Spleen (tissue), 11 donors: ENCODE measurements around the gene LCP2. TPM values are rescaled to one million over a fixed set of nuclear protein-coding genes. Genes with fewer than 3 reads are reported as not detected.

ENCODE experiments used
- DNase-seq: peaks from one replicate; pipeline ENCODE4 v3.0.0-alpha.2; 2020
- H3K27ac ChIP-seq, 8 donors: fragments of 200-600 bp; sonication (generic) in 7 of 8; 1 replicate in 4 of 8; 2 replicates in 4 of 8; pipeline versions ENCODE4 v1.5.0 to v1.8.0; 2016 to 2021; ENCODE audit warnings: inconsistent platforms in 4 of 8, mild to moderate bottlenecking in 4 of 8, moderate library complexity in 1 of 8
- H3K27me3 ChIP-seq, 7 donors: fragments of 200-600 bp; sonication (generic) in 6 of 7; replicated peaks in 1 of 7; 1 replicate in 4 of 7; 2 replicates in 3 of 7; pipeline versions ENCODE4 v1.5.0 to v1.8.0; 2016 to 2021; ENCODE audit warnings: inconsistent platforms in 3 of 7, mild to moderate bottlenecking in 1 of 7
- H3K36me3 ChIP-seq, 6 donors: fragments of 200-600 bp; sonication (generic) in 5 of 6; 1 replicate in 4 of 6; 2 replicates in 2 of 6; pipeline versions ENCODE4 v1.5.0 to v1.8.0; 2016 to 2021; ENCODE audit warnings: inconsistent platforms in 2 of 6
- H3K4me1 ChIP-seq, 6 donors: fragments of 200-600 bp; sonication (generic) in 5 of 6; 1 replicate in 3 of 6; 2 replicates in 3 of 6; pipeline versions ENCODE4 v1.5.0 to v1.8.0; 2016 to 2021; ENCODE audit warnings: inconsistent platforms in 3 of 6
- H3K4me3 ChIP-seq, 8 donors: fragments of 200-600 bp; sonication (generic) in 7 of 8; 1 replicate in 4 of 8; 2 replicates in 4 of 8; pipeline versions ENCODE4 v1.5.0 to v1.8.0; 2016 to 2021; ENCODE audit warnings: inconsistent platforms in 4 of 8, mild to moderate bottlenecking in 4 of 8, moderate library complexity in 2 of 8
- H3K9me3 ChIP-seq, 8 donors: fragments of 200-600 bp; sonication (generic) in 7 of 8; 1 replicate in 4 of 8; 2 replicates in 4 of 8; pipeline versions ENCODE4 v1.5.0 to v1.8.0; 2016 to 2021; ENCODE audit warnings: inconsistent platforms in 4 of 8
- POLR2A ChIP-seq, 3 donors: fragments of 450-650 bp; IDR thresholded peaks; one replicate each; pipeline ENCODE4 v1.5.1; 2017; ENCODE audit warnings: antibody characterized with exemption in 3 of 3, mild to moderate bottlenecking in 1 of 3
- POLR2AphosphoS5 ChIP-seq, 3 donors: sonication (generic); formaldehyde crosslinking; IDR thresholded peaks; one replicate each; pipeline ENCODE4 v1.5.1; 2017; ENCODE audit warnings: antibody characterized with exemption in 3 of 3
- WGBS, 5 donors: extraction: QIAGEN DNeasy Blood & Tissue Kit in 3 of 5; methylation state at CpG; one replicate each; pipeline versions ENCODE4 v1.1.5 to v1.1.7; 2013 to 2018; 5-methylcytosine and 5-hydroxymethylcytosine counted together
- intact Hi-C: fragments of 100-400 bp; cut with DNase I; formaldehyde crosslinking; loops from one replicate; pipeline ENCODE4 v1.15.0; 2023; ENCODE audit warnings: low total_unique reads
- polyA plus RNA-seq, 3 donors: library from polyadenylated mRNA; stranded (reverse); fragments of 200-250 nt; gene quantifications; one replicate each; pipeline ENCODE4 v1.2.1, GENCODE V29; 2013
- total RNA-seq, 7 donors: library from RNA; depleted of rRNA in 3 of 7; stranded (reverse); fragments of >200 nt in 3 of 7; fragmentation: NEBNext Ultra II Directional in 4 of 7; extraction: Animal tissue kit (Norgen Biotek cat#: 25700) in 4 of 7; gene quantifications; one replicate each; pipeline versions ENCODE4 v1.1.0 to v1.2.1, GENCODE V29; 2016 to 2021
- TF ChIP-seq, protein P1 (sequence below), 11 experiments: fragments of 200-600 bp in 7 of 11; fragments of 450-650 bp in 4 of 11; sonication (generic) in 4 of 11; IDR thresholded peaks in 8 of 11; conservative IDR thresholded peaks in 3 of 11; 1 replicate in 7 of 11; 2 replicates in 4 of 11; pipeline versions ENCODE4 v1.4.0 to v1.8.0; 2016 to 2021; ENCODE audit warnings: antibody characterized with exemption in 11 of 11, inconsistent platforms in 4 of 11, mild to moderate bottlenecking in 1 of 11
- donor health status: healthy with polysubstance abuse.
- donor health status: DM: no; HTN: no; CAD: no; lungs with moderate emphysema.
- donor health status: DM: no; HTN: no; CAD: no.
- donor health status: Bipolar disorder and iron deficiency.
- donor health status: healthy.
- donor health status: DM: no; HTN: no; CAD: no.
- donor health status: DM: yes; HTN: yes; CAD: no.

Gene LCP2
- total and polyA plus RNA-seq, 10 donors, result 28.3 to 272 (median 214) TPM

DNA sequence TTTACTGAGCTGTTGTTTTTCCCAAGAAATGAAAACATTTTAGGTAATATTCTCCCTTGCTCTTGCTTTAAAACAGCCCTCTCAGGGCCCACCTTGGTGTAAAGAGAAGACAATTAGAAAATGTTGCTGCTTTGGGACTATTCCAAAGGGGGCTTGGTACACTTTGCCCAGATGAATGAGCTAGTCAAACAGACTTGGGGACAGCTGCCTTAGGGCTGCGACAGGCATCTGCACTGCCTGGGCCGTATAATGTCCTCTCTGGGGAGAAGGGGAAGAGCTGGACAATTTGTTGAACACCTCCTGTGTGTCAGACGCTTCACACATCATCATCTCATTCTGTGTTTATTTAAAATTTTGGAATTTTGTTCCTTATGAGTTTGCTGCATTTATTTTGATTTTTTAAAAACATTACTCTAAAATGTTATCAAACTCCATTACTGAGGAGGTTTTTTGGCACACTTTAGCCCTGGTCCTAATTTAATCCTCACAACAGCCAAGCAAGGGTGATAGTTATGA lies 36.0 kb downstream of the LCP2 start:
- DNase-seq, result no peak
- TF ChIP-seq, protein P1, sequence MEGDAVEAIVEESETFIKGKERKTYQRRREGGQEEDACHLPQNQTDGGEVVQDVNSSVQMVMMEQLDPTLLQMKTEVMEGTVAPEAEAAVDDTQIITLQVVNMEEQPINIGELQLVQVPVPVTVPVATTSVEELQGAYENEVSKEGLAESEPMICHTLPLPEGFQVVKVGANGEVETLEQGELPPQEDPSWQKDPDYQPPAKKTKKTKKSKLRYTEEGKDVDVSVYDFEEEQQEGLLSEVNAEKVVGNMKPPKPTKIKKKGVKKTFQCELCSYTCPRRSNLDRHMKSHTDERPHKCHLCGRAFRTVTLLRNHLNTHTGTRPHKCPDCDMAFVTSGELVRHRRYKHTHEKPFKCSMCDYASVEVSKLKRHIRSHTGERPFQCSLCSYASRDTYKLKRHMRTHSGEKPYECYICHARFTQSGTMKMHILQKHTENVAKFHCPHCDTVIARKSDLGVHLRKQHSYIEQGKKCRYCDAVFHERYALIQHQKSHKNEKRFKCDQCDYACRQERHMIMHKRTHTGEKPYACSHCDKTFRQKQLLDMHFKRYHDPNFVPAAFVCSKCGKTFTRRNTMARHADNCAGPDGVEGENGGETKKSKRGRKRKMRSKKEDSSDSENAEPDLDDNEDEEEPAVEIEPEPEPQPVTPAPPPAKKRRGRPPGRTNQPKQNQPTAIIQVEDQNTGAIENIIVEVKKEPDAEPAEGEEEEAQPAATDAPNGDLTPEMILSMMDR (IDR thresholded peaks at IDR 0.05 in 8 of 11, conservative IDR thresholded peaks at IDR 0.05 in 3 of 11), result no peak
- TF ChIP-seq POLR2AphosphoS5 (IDR thresholded peaks at IDR 0.05), result no peak
- TF ChIP-seq POLR2A (IDR thresholded peaks at IDR 0.05), result no peak

DNA sequence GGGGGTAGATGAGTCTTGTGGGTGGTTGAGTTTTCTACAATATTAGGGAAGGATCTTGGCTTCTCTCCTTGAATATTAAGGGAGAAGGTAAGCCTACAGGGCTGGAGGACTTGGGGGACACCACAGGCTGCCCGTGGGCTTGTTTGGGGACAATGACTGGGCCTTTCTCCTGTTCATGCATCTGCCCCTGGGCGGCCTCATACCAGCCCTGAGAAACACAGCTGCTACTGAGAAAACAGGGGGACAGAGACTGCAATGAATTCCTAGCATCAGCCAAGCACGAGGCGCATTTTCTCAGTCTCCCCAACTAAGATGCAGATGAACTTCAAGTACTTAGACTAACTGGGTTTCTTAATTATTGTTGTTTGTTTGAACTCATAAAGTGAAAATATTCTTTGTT lies 40.2 kb downstream of the LCP2 start:
- peaks cover 2 to 85% (median 39%) of the 10 kb centered on the region in 6 donors for H3K4me1 ChIP-seq
- 91 to 100% (median 94%) methylated on average over 4 of the region's 4 CpGs for WGBS, 5 donors
- no peaks in the 10 kb centered on the region for H3K9me3 ChIP-seq
- TF ChIP-seq POLR2AphosphoS5 (IDR thresholded peaks at IDR 0.05) (no peak), POLR2A (IDR thresholded peaks at IDR 0.05) (no peak)
- TF ChIP-seq, protein P1 (IDR thresholded peaks at IDR 0.05 in 8 of 11, conservative IDR thresholded peaks at IDR 0.05 in 3 of 11), result no peak
- H3K27ac ChIP-seq, result peak overlapping the region in 3 of 8 donors; percentile 1 to 34 (median 23)
- H3K4me3 ChIP-seq, result no peak overlapping the region
- H3K27me3 ChIP-seq, result no peaks in the 10 kb centered on the region
- intact Hi-C loops, result no loop called here
- H3K36me3 ChIP-seq, result peaks cover 4 to 100% (median 77%) of the 10 kb centered on the region in 6 donors
- DNase-seq, result no peak

More for the DNA sequence above, 36.0 kb downstream of the LCP2 start:
- no peaks in the 10 kb centered on the region for H3K9me3 ChIP-seq
- WGBS, 5 donors, result 83 to 94% (median 88%) methylated on average over 3 of the region's 3 CpGs
- H3K36me3 ChIP-seq, result peaks cover 4 to 100% (median 64%) of the 10 kb centered on the region in 6 donors
- peak overlapping the region in 4 of 8 donors; percentile 31 to 99 (median 68) for H3K27ac ChIP-seq
- intact Hi-C loops, result no loop called here
- H3K27me3 ChIP-seq, result no peaks in the 10 kb centered on the region
- peaks cover 5 to 85% (median 36%) of the 10 kb centered on the region in 6 donors for H3K4me1 ChIP-seq
- no peak overlapping the region for H3K4me3 ChIP-seq

- peaks cover 2 to 84% (median 32%) of the 10 kb centered on the region in 6 donors for H3K4me1 ChIP-seq
- DNase-seq, result no peak
- no peak overlapping the region for H3K4me3 ChIP-seq
- intact Hi-C loops, result no loop called here
- H3K9me3 ChIP-seq, result no peaks in the 10 kb centered on the region
- H3K27ac ChIP-seq, result peak overlapping the region in 3 of 8 donors; percentile 1 to 34 (median 23)
- H3K36me3 ChIP-seq, result peaks cover 4 to 100% (median 79%) of the 10 kb centered on the region in 6 donors
- 88 to 100% (median 91%) methylated on average over 1 of the region's 1 CpG for WGBS, 5 donors
- TF ChIP-seq POLR2A (IDR thresholded peaks at IDR 0.05) (no peak), POLR2AphosphoS5 (IDR thresholded peaks at IDR 0.05) (no peak)
- TF ChIP-seq, protein P1 (IDR thresholded peaks at IDR 0.05 in 8 of 11, conservative IDR thresholded peaks at IDR 0.05 in 3 of 11), result no peak
- no peaks in the 10 kb centered on the region for H3K27me3 ChIP-seq
Measured at GRCh38 chr5:170256571-170256970, 41.0 kb downstream of the LCP2 start.

DNA sequence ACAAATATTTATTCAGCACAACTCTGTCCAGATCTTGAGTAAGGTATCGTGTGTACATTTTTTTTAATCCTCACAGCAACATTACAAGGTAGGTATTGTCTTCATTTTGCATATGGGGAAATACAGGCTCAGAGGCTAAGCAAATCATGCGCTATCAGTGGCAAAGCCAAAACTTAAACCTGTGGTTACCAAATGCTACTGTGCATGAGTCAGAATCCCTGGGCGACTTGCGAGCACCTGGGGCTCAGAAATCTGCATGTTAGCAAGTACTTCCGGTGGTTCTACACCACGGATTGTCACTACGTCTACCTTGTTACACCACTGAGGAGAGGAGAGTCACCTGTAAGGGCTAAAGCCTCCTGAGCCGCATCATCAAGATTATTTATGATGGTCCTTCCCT lies 43.5 kb downstream of the LCP2 start:
- intact Hi-C loops, result no loop called here
- TF ChIP-seq POLR2A (IDR thresholded peaks at IDR 0.05) (no peak), POLR2AphosphoS5 (IDR thresholded peaks at IDR 0.05) (peak in 1 of 3 donors; percentile 69)
- H3K36me3 ChIP-seq, result peaks cover 0 to 100% (median 84%) of the 10 kb centered on the region in 6 donors
- peaks cover 2 to 83% (median 32%) of the 10 kb centered on the region in 6 donors for H3K4me1 ChIP-seq
- WGBS, 5 donors, result 59 to 82% (median 69%) methylated on average over 8 of the region's 8 CpGs
- H3K27ac ChIP-seq, result peak overlapping the region in 4 of 8 donors; percentile 2 to 62 (median 24)
- H3K27me3 ChIP-seq, result no peaks in the 10 kb centered on the region
- no peaks in the 10 kb centered on the region for H3K9me3 ChIP-seq
- no peak for DNase-seq
- H3K4me3 ChIP-seq, result no peak overlapping the region
